HEK293T (cell line): ENCODE results near the gene KLHL33.

ENCODE experiments used
- ELF4 ChIP-seq: fragments of 450-650 bp; IDR thresholded peaks from 2 replicates; pipeline ENCODE4 v1.6.1; 2017; ENCODE audit warnings: antibody characterized with exemption
- FOXA1 ChIP-seq: fragments of 450-650 bp; IDR thresholded peaks from 2 replicates; pipeline ENCODE4 v1.6.1; 2016; ENCODE audit warnings: mild to moderate bottlenecking
- FOXK2 ChIP-seq: fragments of 450-650 bp; IDR thresholded peaks from 2 replicates; pipeline ENCODE4 v1.6.1; 2016; ENCODE audit warnings: mild to moderate bottlenecking
- FOXM1 ChIP-seq: fragments of 450-650 bp; IDR thresholded peaks from 2 replicates; pipeline ENCODE4 v1.6.1; 2017; ENCODE audit warnings: mild to moderate bottlenecking, borderline replicate concordance
- HDGF ChIP-seq: fragments of 450-650 bp; IDR thresholded peaks from 2 replicates; pipeline ENCODE4 v1.6.1; 2017; ENCODE audit warnings: antibody characterized with exemption, borderline replicate concordance
- NFRKB ChIP-seq: fragments of 450-650 bp; IDR thresholded peaks from 2 replicates; pipeline ENCODE4 v1.6.1; 2016; ENCODE audit warnings: mild to moderate bottlenecking, moderate library complexity
- SUZ12 ChIP-seq: fragments of 450-650 bp; IDR thresholded peaks from 2 replicates; pipeline ENCODE4 v1.6.1; 2016; ENCODE audit warnings: mild to moderate bottlenecking
- TARDBP ChIP-seq: fragments of 450-650 bp; IDR thresholded peaks from 2 replicates; pipeline ENCODE4 v1.6.1; 2016
- ZNF384 ChIP-seq: fragments of 450-650 bp; IDR thresholded peaks from 2 replicates; pipeline ENCODE4 v1.6.1; 2016

DNA sequence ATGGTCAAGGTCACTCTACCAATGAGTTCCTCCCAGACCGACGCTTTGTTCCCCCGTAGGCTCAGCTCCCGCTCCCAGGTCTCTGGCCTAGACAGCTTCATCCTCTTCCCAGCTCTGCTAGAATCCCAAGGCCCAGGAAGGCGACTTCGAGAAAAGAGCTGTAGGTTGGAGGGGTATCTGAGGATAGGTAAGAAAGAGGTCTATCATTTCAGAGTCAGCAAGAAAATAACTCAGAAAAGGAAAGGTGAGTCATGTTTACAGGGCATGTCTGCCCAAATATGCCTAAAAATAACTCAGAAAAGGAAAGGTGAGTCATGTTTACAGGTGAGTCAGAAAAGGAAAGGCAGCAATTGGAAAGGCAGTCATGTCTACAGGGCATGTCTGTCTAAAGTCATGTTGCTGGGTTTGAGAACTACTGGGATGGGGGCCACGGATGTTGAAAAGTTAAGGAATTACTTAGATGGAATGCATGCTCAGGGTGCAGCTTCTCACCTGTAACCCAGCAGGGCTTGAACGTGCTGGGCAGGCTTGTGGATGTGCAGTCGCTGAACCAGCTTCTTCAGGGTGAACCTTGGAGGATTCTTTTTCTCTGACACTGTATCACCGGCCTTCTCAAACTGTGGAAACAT is 34.9 kb downstream of the KLHL33 start:
- TF ChIP-seq FOXA1 (no peak), FOXM1 (no peak), ELF4 (no peak), FOXK2 (no peak), SUZ12 (no peak), NFRKB (no peak), TARDBP (no peak), HDGF (no peak), ZNF384 (no peak)
